Prostate gland (tissue), 2 donors: ENCODE data around the gene C16orf78.

ENCODE experiments used
- POLR2A ChIP-seq: fragments of 450-650 bp; IDR thresholded peaks from one replicate; pipeline ENCODE4 v1.6.1; 2016; ENCODE audit warnings: antibody characterized with exemption, mild to moderate bottlenecking
- POLR2AphosphoS5 ChIP-seq: sonication (generic); formaldehyde crosslinking; IDR thresholded peaks from one replicate; pipeline ENCODE4 v1.6.1; 2017; ENCODE audit warnings: antibody characterized with exemption
- TF ChIP-seq, protein P1 (sequence below), 4 experiments: fragments of 200-600 bp in 2 of 4; fragments of 450-650 bp in 2 of 4; sonication (generic) in 2 of 4; IDR thresholded peaks; 1 replicate in 3 of 4; 2 replicates in 1 of 4; pipeline ENCODE4 v1.5.1; 2016 to 2019; ENCODE audit warnings: antibody characterized with exemption in 4 of 4, mild to moderate bottlenecking in 2 of 4, moderate library complexity in 2 of 4

DNA sequence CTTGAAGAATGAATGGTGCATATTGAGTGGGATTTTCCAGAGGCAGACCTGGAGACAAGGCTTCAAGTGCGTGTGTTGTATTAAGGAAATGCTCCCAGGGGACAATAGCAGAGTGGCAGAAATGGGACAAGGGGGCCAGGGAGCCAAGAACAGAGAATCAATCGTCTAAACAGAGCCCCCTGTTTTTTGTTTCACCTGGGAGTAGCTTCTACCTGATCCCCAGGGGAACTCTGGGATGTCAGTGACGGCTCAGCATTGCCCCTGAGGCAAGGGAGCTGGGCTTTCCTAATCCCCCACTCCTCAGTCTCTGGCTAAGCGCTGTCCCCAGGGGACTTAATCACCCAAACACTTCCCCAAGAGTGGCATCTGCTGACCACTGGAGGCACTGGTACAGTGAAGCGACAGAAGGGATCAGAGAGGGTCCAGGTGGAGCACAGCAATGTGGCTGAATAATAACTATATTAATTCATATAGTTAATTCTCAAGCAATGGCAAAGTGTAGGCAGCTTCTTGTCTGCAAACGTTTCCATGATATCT lies 35.7 kb upstream of the C16orf78 start:
- TF ChIP-seq, protein P1, sequence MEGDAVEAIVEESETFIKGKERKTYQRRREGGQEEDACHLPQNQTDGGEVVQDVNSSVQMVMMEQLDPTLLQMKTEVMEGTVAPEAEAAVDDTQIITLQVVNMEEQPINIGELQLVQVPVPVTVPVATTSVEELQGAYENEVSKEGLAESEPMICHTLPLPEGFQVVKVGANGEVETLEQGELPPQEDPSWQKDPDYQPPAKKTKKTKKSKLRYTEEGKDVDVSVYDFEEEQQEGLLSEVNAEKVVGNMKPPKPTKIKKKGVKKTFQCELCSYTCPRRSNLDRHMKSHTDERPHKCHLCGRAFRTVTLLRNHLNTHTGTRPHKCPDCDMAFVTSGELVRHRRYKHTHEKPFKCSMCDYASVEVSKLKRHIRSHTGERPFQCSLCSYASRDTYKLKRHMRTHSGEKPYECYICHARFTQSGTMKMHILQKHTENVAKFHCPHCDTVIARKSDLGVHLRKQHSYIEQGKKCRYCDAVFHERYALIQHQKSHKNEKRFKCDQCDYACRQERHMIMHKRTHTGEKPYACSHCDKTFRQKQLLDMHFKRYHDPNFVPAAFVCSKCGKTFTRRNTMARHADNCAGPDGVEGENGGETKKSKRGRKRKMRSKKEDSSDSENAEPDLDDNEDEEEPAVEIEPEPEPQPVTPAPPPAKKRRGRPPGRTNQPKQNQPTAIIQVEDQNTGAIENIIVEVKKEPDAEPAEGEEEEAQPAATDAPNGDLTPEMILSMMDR (IDR thresholded peaks at IDR 0.05): no peak
- TF ChIP-seq POLR2A (no peak), POLR2AphosphoS5 (no peak)
